BLaER1 treated with 17β-estradiol and CSF1 and Interleukin-3, amounts not matched to agents 10 nM and 100 nM (cell line): ENCODE data around the gene KCNH2.
A peak's percentile ranks its signal among the peaks of the same experiment; 100 is the strongest.

ENCODE experiments used
- H3K27ac ChIP-seq, 11 experiments: shearing (Covaris generic); formaldehyde crosslinking; 2 replicates each; pipeline ENCODE4 v1.8.1; 2022
- H3K27me3 ChIP-seq, 11 experiments: shearing (Covaris generic); formaldehyde crosslinking; 2 replicates each; pipeline ENCODE4 v1.8.1; 2022
- H3K36me3 ChIP-seq, 11 experiments: shearing (Covaris generic); formaldehyde crosslinking; 2 replicates each; pipeline ENCODE4 v1.8.1; 2022
- H3K4me1 ChIP-seq, 10 experiments: shearing (Covaris generic); formaldehyde crosslinking; 2 replicates each; pipeline ENCODE4 v1.8.1; 2022
- H3K4me2 ChIP-seq, 11 experiments: shearing (Covaris generic); formaldehyde crosslinking; 2 replicates each; pipeline ENCODE4 v1.8.1; 2022
- H3K4me3 ChIP-seq, 10 experiments: shearing (Covaris generic); formaldehyde crosslinking; 2 replicates each; pipeline ENCODE4 v1.8.1; 2022
- H3K9ac ChIP-seq, 11 experiments: shearing (Covaris generic); formaldehyde crosslinking; 2 replicates each; pipeline ENCODE4 v1.8.1; 2022
- H3K9me3 ChIP-seq, 11 experiments: shearing (Covaris generic); formaldehyde crosslinking; replicated peaks in 1 of 11; 2 replicates each; pipeline ENCODE4 v1.8.1; 2022
- H4K20me1 ChIP-seq, 11 experiments: shearing (Covaris generic); formaldehyde crosslinking; 2 replicates each; pipeline ENCODE4 v1.8.1; 2022
- Cebpa-rat ChIP-seq, 11 experiments: shearing (Covaris generic); IDR thresholded peaks; 2 replicates each; pipeline ENCODE4 v1.8.1; 2022

The KCNH2 gene

DNA sequence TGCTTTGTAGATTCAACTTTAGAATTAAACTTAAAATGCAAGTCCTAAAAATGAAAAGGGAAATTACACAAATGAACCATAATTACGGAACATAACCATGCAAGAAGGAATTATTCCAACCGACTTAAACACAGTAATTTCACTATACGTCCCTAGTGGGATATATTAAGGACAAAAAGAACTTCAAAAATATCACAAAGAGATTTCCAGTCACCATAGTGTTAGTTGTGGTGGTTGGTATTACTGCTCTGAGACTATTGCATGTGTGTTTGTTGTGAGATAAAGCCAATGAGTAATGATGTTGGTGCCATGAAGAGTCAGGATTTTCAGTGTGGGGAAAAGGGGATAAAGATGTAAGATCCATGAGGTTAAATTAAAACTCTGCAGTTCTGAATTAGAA, 49.6 kb downstream of the KCNH2 start:
- Histone ChIP-seq H3K9me3 (no peaks in the 10 kb centered on the region), H3K36me3 (no peaks in the 10 kb centered on the region), H3K9ac (no peak overlapping the region), H3K27ac (peak overlapping the region in 2 of 11 experiments; percentile 21 to 32; a peak in 1 of 22 replicates), H4K20me1 (no peaks in the 10 kb centered on the region; a peak in 1 of 22 replicates), H3K4me3 (no peak overlapping the region), H3K4me2 (no peak overlapping the region), H3K4me1 (peaks cover 10 to 38% (median 28%) of the 10 kb centered on the region in 10 experiments), H3K27me3 (no peaks in the 10 kb centered on the region)
- no peak for TF ChIP-seq Cebpa-rat (IDR thresholded peaks at IDR 0.05)

DNA sequence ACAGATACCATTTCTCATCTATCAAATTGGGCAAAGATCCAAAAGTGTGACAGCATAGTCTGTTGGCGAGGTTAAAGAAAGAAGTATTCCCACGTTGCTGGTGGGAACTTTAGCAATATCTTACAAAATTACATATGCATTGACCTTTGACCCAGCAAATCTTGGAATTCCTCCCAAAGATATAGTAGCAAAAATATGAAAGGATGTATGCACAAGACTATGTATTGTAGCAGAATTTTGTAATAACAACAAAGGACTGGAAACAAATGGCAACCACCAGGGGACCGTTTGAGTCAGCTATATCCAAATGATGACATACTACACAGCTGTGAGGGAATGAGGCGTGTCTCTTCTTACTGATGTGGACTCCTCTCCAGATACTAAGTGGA, 50.2 kb downstream of the KCNH2 start:
- H3K27ac ChIP-seq, result peak overlapping the region in 3 of 11 experiments; percentile 48 to 64 (median 49); a peak in 6 of 22 replicates
- H3K4me3 ChIP-seq, result no peak overlapping the region
- 0 out of 22 replicates have a peak, but pooled peaks of 1 of the 11 experiments have one; percentile 16 for TF ChIP-seq Cebpa-rat (IDR thresholded peaks at IDR 0.05)
- H3K4me1 ChIP-seq, result peaks cover 10 to 44% (median 34%) of the 10 kb centered on the region in 10 experiments
- no peaks in the 10 kb centered on the region for H3K27me3 ChIP-seq
- H3K4me2 ChIP-seq, result peak overlapping the region in 4 of 11 experiments; percentile 5 to 31 (median 20); a peak in 4 of 22 replicates
- H4K20me1 ChIP-seq, result no peaks in the 10 kb centered on the region; a peak in 1 of 22 replicates
- H3K36me3 ChIP-seq, result no peaks in the 10 kb centered on the region
- no peaks in the 10 kb centered on the region for H3K9me3 ChIP-seq
- no peak overlapping the region for H3K9ac ChIP-seq

DNA sequence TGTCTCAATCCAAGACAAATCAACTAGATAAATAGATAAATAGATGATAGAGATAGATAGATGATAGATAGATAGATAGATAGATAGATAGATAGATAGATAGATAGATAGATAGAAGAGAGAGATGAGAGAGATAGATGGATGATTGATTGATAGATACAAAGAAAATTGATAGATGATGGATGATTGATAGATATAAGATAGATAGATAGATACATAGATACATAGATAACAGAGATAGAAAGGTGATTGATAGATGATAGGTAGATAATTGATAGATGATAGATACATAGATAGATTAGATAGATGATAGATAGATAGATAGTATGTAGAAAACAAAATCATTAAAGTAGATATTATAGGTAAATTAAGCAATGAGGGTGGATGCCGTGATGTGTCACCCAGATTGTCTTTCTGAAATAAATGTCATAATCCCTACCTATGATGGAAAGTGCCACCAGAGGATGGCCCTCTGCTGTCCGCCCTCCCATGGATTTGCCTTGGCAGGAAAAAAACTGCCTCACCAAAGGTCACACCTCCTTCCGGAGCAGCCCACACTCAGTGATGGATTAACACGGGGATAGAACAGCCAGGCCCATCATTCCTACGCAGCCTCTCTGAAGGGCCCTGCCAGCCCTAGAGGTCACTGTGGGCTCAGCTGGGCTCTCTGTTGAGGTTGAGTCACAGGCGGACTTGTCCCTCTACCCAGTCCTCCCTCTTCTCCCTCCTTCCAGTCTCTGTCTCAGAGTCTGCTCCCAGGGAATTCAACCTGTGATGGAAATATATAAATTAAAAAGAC, 50.8 kb downstream of the KCNH2 start:
- Histone ChIP-seq H3K27me3 (no peaks in the 10 kb centered on the region), H3K36me3 (no peaks in the 10 kb centered on the region), H3K27ac (peak overlapping the region in 3 of 11 experiments; percentile 48 to 64 (median 49); a peak in 6 of 22 replicates), H3K4me3 (no peak overlapping the region), H3K4me2 (peak overlapping the region in 4 of 11 experiments; percentile 5 to 31 (median 20); a peak in 4 of 22 replicates), H3K9ac (no peak overlapping the region), H3K4me1 (peaks cover 10 to 47% (median 35%) of the 10 kb centered on the region in 10 experiments), H3K9me3 (no peaks in the 10 kb centered on the region), H4K20me1 (no peaks in the 10 kb centered on the region; a peak in 1 of 22 replicates)
- no peak for TF ChIP-seq Cebpa-rat (IDR thresholded peaks at IDR 0.05)

DNA sequence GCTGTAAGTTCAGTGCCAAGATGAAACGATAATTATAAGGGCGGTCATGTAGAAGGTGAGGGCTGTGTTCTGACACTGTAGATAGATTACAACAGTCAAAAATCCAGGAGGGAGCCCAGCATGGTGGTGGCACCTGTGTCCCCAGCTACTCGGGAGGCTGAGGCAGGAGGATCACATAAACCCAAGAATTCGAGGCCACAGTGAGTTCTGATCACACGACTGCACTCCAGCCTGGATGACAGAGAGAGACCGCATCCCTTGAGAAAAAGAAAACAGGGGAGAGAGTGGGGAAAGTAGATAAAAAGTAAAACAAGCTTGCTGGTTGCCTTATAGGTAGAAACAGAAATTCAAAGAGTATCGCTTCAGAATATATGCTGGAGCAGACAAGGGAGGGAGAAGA, 52.1 kb downstream of the KCNH2 start:
- no peaks in the 10 kb centered on the region for H3K36me3 ChIP-seq
- no peak overlapping the region for H3K4me2 ChIP-seq
- no peaks in the 10 kb centered on the region for H4K20me1 ChIP-seq
- H3K27ac ChIP-seq, result no peak overlapping the region
- peaks cover 10 to 40% (median 29%) of the 10 kb centered on the region in 10 experiments for H3K4me1 ChIP-seq
- no peak overlapping the region for H3K9ac ChIP-seq
- no peaks in the 10 kb centered on the region for H3K9me3 ChIP-seq
- TF ChIP-seq Cebpa-rat (IDR thresholded peaks at IDR 0.05), result no peak
- no peaks in the 10 kb centered on the region for H3K27me3 ChIP-seq
- no peak overlapping the region for H3K4me3 ChIP-seq

DNA sequence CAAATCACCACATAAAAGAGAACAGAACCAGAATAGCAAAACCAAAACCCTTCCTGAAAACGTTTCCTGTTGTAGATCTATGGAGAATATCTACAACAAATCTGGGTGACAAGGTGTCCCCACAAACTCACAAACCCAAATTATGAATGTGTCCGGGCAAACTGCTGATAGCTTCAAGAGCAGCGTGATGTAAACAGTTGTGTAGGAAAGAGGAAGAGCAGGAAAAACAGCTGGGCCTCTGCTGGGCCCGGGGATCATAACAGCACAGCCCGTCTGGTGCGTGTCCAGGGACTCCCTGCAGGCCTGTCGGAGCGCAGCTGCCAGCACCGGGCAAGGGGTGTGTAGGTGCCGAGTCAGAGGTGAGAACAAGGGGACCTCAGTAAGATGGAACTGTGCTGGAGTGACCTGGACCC, 53.7 kb downstream of the KCNH2 start:
- no peaks in the 10 kb centered on the region for H3K9me3 ChIP-seq
- H3K4me1 ChIP-seq, result peaks cover 10 to 42% (median 32%) of the 10 kb centered on the region in 10 experiments
- no peaks in the 10 kb centered on the region for H3K36me3 ChIP-seq
- no peak for TF ChIP-seq Cebpa-rat (IDR thresholded peaks at IDR 0.05)
- no peaks in the 10 kb centered on the region for H3K27me3 ChIP-seq
- H4K20me1 ChIP-seq, result no peaks in the 10 kb centered on the region
- H3K27ac ChIP-seq, result peak overlapping the region in 1 of 11 experiments; percentile 49; a peak in 1 of 22 replicates
- peak overlapping the region in 2 of 11 experiments; percentile 5 to 44; a peak in 2 of 22 replicates for H3K9ac ChIP-seq
- H3K4me2 ChIP-seq, result peak overlapping the region; percentile 28 to 74 (median 60)
- H3K4me3 ChIP-seq, result no peak overlapping the region

DNA sequence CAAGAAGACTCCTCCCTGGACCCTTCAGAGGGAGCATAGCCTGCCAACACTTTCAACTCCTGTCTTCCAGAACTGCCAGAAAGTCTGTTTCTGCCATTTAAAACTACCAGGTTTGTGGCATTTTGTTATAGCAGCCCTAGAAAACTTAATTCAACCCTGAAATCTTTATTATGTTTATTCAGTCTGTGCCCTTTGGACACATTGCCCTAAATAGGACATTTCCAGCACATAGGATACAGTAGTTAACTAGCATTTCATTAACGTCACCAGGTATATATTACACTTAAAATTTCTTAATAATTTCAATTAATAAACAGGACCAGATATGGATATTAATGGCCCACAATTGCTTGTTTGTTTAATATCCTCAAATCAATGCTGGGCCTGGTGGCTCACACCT, 54.3 kb downstream of the KCNH2 start:
- no peaks in the 10 kb centered on the region for H3K36me3 ChIP-seq
- H3K27ac ChIP-seq, result no peak overlapping the region
- peak overlapping the region; percentile 28 to 74 (median 60); a peak in 18 of 22 replicates for H3K4me2 ChIP-seq
- no peak overlapping the region for H3K9ac ChIP-seq
- no peaks in the 10 kb centered on the region for H3K27me3 ChIP-seq
- H3K4me3 ChIP-seq, result no peak overlapping the region
- TF ChIP-seq Cebpa-rat (IDR thresholded peaks at IDR 0.05), result no peak
- H3K9me3 ChIP-seq, result no peaks in the 10 kb centered on the region
- H3K4me1 ChIP-seq, result peaks cover 10 to 42% (median 32%) of the 10 kb centered on the region in 10 experiments
- H4K20me1 ChIP-seq, result no peaks in the 10 kb centered on the region

DNA sequence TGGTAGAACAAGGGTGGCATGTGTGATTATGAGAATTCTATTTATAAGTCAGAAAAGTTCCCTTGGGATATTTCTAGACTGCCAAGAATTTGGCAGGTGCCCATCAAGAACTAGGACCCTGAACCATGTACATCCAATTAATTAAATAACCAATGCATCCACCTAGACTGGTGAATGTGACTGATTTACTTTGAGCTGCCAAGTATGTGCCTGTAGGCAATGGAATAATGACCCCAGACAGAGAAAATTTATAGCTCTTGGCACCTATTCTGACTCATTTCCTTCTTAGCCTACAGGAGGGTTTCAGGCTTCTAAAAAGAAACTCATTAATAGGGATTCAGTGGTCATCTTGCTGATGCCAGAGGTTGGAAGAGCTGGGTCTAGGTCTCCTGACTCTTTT, 54.9 kb downstream of the KCNH2 start:
- no peak for TF ChIP-seq Cebpa-rat (IDR thresholded peaks at IDR 0.05)
- H3K27me3 ChIP-seq, result no peaks in the 10 kb centered on the region
- no peaks in the 10 kb centered on the region for H4K20me1 ChIP-seq
- no peaks in the 10 kb centered on the region for H3K9me3 ChIP-seq
- peak overlapping the region in 4 of 11 experiments; percentile 60 to 74 (median 68); a peak in 6 of 22 replicates for H3K4me2 ChIP-seq
- H3K36me3 ChIP-seq, result no peaks in the 10 kb centered on the region
- H3K4me3 ChIP-seq, result no peak overlapping the region
- no peak overlapping the region for H3K9ac ChIP-seq
- no peak overlapping the region for H3K27ac ChIP-seq
- peaks cover 10 to 42% (median 32%) of the 10 kb centered on the region in 10 experiments for H3K4me1 ChIP-seq

DNA sequence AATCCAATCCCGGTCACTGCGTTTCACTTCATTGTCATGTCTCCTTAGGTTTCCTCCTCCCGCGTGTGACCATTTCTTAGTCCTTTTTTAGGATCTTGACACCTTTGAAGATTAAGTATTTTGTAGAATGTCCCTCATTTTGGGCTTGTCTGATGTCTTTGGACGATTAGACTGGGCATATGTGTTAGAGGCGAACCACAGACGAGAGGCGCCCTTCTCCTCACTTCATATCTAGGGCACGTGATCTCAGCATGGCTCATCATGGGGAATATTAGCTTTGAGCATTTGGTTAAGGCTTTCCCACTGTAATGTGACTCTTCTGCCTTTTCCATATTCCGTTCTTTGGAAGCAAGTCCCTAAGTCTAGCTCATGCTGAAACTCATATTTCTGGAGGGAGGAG, 59.0 kb downstream of the KCNH2 start:
- Histone ChIP-seq H3K4me1 (peaks cover 2 to 25% (median 20%) of the 10 kb centered on the region in 10 experiments), H4K20me1 (no peaks in the 10 kb centered on the region; a peak in 1 of 22 replicates), H3K27me3 (no peaks in the 10 kb centered on the region), H3K27ac (no peak overlapping the region), H3K9ac (no peak overlapping the region), H3K36me3 (no peaks in the 10 kb centered on the region), H3K4me3 (no peak overlapping the region), H3K4me2 (no peak overlapping the region), H3K9me3 (no peaks in the 10 kb centered on the region)
- TF ChIP-seq Cebpa-rat (IDR thresholded peaks at IDR 0.05), result no peak

DNA sequence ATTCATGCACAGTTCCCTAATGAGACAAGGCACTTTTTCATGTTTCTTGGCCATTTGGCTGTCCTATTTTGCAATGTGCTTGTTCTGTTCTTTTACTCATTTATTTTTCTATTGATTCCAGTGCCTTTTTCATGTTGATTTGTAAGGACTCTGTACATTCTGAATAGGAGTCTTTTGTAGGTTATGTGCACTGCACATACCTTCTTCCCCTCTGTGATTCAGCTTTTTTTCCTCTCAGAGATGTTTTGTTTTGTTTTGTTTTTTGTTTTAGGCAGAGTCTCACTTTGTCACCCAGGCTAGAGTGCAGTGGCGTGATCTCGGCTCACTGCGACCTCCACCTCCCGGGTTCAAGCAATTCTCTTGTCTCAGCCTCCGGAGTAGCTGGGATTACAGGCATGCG, 59.7 kb downstream of the KCNH2 start:
- no peak overlapping the region for H3K4me3 ChIP-seq
- no peaks in the 10 kb centered on the region for H3K9me3 ChIP-seq
- peaks cover 0 to 25% (median 13%) of the 10 kb centered on the region in 10 experiments; a peak in 12 of 20 replicates for H3K4me1 ChIP-seq
- H3K4me2 ChIP-seq, result no peak overlapping the region
- H3K27ac ChIP-seq, result no peak overlapping the region
- no peaks in the 10 kb centered on the region for H3K27me3 ChIP-seq
- H4K20me1 ChIP-seq, result no peaks in the 10 kb centered on the region; a peak in 1 of 22 replicates
- no peaks in the 10 kb centered on the region for H3K36me3 ChIP-seq
- TF ChIP-seq Cebpa-rat (IDR thresholded peaks at IDR 0.05), result no peak
- no peak overlapping the region for H3K9ac ChIP-seq
